DOHH2 (cell line): ENCODE results near the gene SPON1.

Experiments used
- CTCF ChIP-seq: fragments of 200-600 bp; sonication (generic); IDR thresholded peaks from one replicate; pipeline ENCODE4 v1.5.1; 2014; ENCODE audit warnings: antibody characterized with exemption, mild to moderate bottlenecking, low read depth, low read length; ENCODE audit not compliant: poor library complexity, severe bottlenecking
- EZH2phosphoT487 ChIP-seq: fragments of 200-600 bp; sonication (generic); IDR thresholded peaks from 2 replicates; pipeline ENCODE4 v1.6.1; 2017; ENCODE audit warnings: borderline replicate concordance, mild to moderate bottlenecking, antibody characterized with exemption, low read length, moderate library complexity, mixed read lengths

GRCh38 chr11:13924801-13925327, 37.7 kb upstream of the SPON1 start:
- TF ChIP-seq CTCF (no peak), EZH2phosphoT487 (no peak)
